ENCODE measurements around the gene ELAVL3.

ELAVL3 gene

DNA sequence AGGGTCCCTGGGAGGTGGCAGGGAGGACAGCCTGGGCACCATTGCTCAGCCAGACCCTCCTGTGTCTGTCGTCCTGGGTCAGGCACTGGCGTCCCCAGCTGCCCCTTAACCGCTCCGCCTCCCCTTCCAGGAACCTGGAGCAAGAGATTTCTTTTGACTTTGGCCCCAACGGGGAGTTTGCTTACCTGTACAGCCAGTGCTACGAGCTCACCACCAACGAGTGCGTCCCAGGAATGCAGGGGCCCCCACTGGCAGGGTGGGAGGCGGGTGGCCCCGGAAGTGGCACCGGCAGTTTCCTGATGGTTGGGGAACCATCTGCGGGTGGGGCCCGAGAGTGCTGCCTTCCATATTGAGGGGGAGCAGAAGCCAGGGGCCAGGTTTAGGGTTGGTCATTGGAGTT is 32.4 kb downstream of the ELAVL3 start:
- H3K27ac ChIP-seq (ENCODE audit: low read depth, low read length, severe bottlenecking): no peak overlapping the region
- H3K36me3 ChIP-seq (ENCODE audit: control insufficient read depth, insufficient read depth, low read length): peaks cover 68% of the 10 kb centered on the region
- H3K9me3 ChIP-seq (ENCODE audit: control insufficient read depth, low read length): no peaks in the 10 kb centered on the region
- H3K4me1 ChIP-seq (ENCODE audit: control insufficient read depth, insufficient read depth, low read length, poor library complexity, severe bottlenecking): no peaks in the 10 kb centered on the region
- H3K4me3 ChIP-seq (ENCODE audit: extremely low read depth, insufficient read depth, low read length, poor library complexity, severe bottlenecking): no peak overlapping the region
- WGBS, 2 experiments (ENCODE audit: insufficient coverage in 2 of 2): 87 to 95% methylated on average over 3 to 10 of the region's 13 CpGs

DNA sequence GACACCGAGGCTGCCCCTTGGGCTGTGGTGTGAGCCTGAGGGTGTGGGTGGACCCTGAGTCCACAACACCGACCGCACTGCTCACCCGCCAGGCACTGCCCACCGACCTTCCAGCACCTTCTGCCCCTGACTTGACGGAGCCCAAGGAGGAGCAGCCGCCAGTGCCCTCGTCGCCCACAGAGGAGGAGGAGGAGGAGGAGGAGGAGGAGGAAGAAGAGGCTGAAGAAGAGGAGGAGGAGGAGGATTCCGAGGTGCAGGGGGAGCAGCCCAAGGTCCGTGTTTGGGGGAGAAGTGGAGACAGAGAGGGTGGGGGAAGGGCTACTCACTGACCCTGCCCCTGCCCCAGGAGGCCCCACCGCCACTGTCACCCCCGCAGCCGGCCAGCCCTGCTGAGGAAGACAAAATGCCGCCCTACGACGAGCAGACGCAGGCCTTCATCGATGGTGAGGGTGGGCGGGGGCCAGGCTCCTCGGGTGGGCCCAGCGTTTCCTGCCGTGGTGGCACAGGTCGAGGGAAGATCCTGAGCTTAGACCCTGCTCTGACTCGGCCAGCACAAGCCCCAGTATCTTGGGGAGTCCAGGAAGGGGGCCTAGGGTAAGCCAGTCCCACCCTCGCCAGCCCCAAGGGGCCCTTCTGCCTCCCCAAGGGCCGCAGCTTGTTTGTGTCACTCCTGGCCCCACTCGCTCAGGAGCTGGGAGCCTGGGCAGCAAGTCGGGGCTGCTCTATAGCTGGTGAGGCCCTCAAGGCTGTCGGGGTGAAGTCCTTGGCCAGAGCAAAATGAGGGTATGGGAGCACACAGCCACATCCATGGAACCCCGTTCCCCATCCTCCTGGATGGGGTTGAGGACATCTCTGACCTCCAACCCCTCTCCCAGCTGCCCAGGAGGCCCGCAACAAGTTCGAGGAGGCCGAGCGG is 33.2 kb downstream of the ELAVL3 start:
- H3K4me1 ChIP-seq (ENCODE audit: control insufficient read depth, insufficient read depth, low read length, poor library complexity, severe bottlenecking): no peaks in the 10 kb centered on the region
- H3K9me3 ChIP-seq (ENCODE audit: control insufficient read depth, low read length): no peaks in the 10 kb centered on the region
- 96 to 97% methylated on average over 30 to 32 of the region's 35 CpGs for WGBS, 2 experiments (ENCODE audit: insufficient coverage in 2 of 2)
- no peak overlapping the region for H3K27ac ChIP-seq (ENCODE audit: low read depth, low read length, severe bottlenecking)
- H3K36me3 ChIP-seq (ENCODE audit: control insufficient read depth, insufficient read depth, low read length): peaks cover 76% of the 10 kb centered on the region
- H3K4me3 ChIP-seq (ENCODE audit: extremely low read depth, insufficient read depth, low read length, poor library complexity, severe bottlenecking): no peak overlapping the region

DNA sequence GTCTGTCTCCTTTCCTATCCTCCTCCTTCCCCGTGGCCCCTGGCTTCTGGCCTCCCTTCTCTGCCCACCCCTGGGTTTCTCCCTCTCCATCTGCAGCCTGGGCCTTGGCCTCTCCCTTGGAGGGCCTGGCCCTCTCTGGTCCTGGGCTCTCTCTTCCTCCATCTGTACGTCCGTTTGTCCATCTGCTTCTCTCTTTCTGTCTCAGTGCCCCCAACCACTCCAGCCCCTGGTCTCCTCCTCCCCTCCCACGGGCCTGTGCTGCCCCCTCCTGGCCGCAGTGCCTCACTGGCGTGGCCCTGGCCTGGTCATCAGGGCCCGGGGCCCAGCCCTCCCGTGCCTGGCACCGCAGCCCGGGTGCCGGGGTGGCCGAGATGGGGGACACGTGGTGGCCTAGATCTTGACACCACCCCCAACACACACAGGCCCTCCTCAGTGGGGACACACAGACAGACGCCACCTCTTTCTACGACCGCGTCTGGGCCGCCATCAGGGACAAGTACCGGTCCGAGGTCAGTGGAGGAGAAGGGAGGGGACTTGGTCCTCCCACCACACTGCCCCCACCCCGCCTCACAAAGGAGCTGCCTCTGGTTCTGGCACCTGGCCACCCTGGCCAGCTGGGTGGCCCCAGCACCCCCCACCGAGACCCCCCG is 34.1 kb downstream of the ELAVL3 start:
- Histone ChIP-seq H3K36me3 (ENCODE audit: control insufficient read depth, insufficient read depth, low read length) (peaks cover 84% of the 10 kb centered on the region), H3K4me1 (ENCODE audit: control insufficient read depth, insufficient read depth, low read length, poor library complexity, severe bottlenecking) (no peaks in the 10 kb centered on the region), H3K9me3 (ENCODE audit: control insufficient read depth, low read length) (no peaks in the 10 kb centered on the region), H3K27ac (ENCODE audit: low read depth, low read length, severe bottlenecking) (no peak overlapping the region), H3K4me3 (ENCODE audit: extremely low read depth, insufficient read depth, low read length, poor library complexity, severe bottlenecking) (no peak overlapping the region)
- WGBS, 2 experiments (ENCODE audit: insufficient coverage in 2 of 2): 70 to 72% methylated on average over 8 to 15 of the region's 23 CpGs

DNA sequence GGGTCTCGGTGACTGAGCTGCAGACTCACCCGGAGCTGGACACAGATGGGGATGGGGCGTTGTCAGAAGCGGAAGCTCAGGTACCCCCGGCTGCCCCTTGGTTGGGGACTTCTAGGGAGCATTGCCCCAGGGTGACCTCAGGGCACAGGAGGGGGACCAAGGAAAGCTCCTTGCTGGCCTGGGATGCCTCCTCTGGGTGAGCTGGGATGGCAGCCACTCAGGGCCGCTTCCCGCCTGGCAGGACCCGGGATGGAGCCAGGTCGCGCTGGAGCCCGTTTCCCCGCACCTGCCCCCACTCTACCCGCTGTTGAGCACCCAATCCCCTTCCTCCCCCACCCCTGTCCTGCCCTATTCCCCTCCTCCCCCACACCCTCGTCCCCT is 34.6 kb downstream of the ELAVL3 start:
- Histone ChIP-seq H3K9me3 (ENCODE audit: control insufficient read depth, low read length) (no peaks in the 10 kb centered on the region), H3K27ac (ENCODE audit: low read depth, low read length, severe bottlenecking) (no peak overlapping the region), H3K4me1 (ENCODE audit: control insufficient read depth, insufficient read depth, low read length, poor library complexity, severe bottlenecking) (no peaks in the 10 kb centered on the region), H3K4me3 (ENCODE audit: extremely low read depth, insufficient read depth, low read length, poor library complexity, severe bottlenecking) (no peak overlapping the region), H3K36me3 (ENCODE audit: control insufficient read depth, insufficient read depth, low read length) (peaks cover 90% of the 10 kb centered on the region)
- WGBS, 2 experiments (ENCODE audit: insufficient coverage in 2 of 2): 88 to 94% methylated on average over 9 to 14 of the region's 14 CpGs

DNA sequence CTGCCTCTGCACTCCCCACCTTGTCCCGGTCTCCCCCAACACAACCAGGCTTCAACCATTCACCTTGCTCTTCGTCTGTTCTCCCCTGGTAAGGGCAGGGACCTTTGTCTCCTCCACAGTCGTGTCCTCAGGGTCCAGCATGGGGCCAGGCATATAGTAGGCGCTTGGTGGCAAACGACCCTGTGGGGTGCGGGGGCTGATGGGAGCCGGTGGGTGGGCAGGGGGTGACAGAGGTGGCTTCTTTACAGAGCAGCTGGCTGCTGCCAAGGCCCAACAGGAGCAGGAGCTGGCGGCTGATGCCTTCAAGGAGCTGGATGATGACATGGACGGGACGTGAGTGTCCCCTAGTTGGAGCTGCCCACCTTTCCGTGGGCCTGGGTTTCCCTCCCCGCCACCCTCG is 35.7 kb downstream of the ELAVL3 start:
- WGBS, 2 experiments (ENCODE audit: insufficient coverage in 2 of 2): 97 to 98% methylated on average over 11 to 12 of the region's 13 CpGs
- no peak overlapping the region for H3K27ac ChIP-seq (ENCODE audit: low read depth, low read length, severe bottlenecking)
- H3K9me3 ChIP-seq (ENCODE audit: control insufficient read depth, low read length): no peaks in the 10 kb centered on the region
- H3K4me1 ChIP-seq (ENCODE audit: control insufficient read depth, insufficient read depth, low read length, poor library complexity, severe bottlenecking): no peaks in the 10 kb centered on the region
- no peak overlapping the region for H3K4me3 ChIP-seq (ENCODE audit: extremely low read depth, insufficient read depth, low read length, poor library complexity, severe bottlenecking)
- H3K36me3 ChIP-seq (ENCODE audit: control insufficient read depth, insufficient read depth, low read length): peaks cover 88% of the 10 kb centered on the region

DNA sequence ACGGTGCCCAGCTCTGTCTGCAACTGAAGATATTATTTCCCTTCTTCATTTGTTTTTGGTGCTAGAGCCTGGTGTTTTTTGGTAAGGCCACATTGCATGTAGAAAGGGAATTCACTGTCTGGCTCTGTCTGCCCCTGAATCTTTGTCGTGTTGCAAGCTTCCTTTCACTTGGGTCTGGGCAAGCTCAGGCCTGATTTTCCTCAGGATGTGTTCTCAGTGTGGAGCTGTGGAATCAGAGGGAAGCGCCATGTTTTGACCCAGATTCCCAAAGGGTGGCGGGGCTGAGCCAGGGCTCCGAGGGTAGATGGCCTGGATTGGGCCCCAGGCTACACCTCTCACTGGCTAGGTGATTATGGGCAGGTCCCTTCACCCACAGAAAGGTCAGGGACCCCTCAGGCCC is 36.8 kb downstream of the ELAVL3 start:
- Histone ChIP-seq H3K4me3 (ENCODE audit: extremely low read depth, insufficient read depth, low read length, poor library complexity, severe bottlenecking) (no peak overlapping the region), H3K36me3 (ENCODE audit: control insufficient read depth, insufficient read depth, low read length) (peaks cover 84% of the 10 kb centered on the region)

DNA sequence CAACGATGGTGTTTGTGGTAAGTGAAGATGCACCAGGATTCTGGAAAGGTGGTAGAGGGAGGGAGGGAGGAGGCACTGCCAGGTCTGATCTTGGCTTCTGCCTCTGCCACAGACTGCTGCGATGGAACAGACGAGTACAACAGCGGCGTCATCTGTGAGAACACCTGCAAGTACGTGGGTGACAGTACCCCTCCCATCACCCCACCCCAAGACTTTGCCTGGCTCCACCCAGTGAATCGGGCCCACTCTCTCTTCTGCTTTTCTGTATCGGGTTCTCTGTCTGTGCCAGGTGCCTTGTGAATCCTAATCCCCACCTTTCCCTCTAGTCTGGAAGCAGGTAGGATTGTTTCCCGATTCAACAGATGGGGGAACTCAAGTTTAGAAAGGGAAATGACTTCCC is 42.9 kb downstream of the ELAVL3 start:
- WGBS, 2 experiments (ENCODE audit: insufficient coverage in 2 of 2): 97 to 99% methylated on average over 6 to 8 of the region's 9 CpGs
- Histone ChIP-seq H3K36me3 (ENCODE audit: control insufficient read depth, insufficient read depth, low read length) (peaks cover 61% of the 10 kb centered on the region), H3K27ac (ENCODE audit: low read depth, low read length, severe bottlenecking) (no peak overlapping the region), H3K9me3 (ENCODE audit: control insufficient read depth, low read length) (no peaks in the 10 kb centered on the region), H3K4me1 (ENCODE audit: control insufficient read depth, insufficient read depth, low read length, poor library complexity, severe bottlenecking) (no peaks in the 10 kb centered on the region), H3K4me3 (ENCODE audit: extremely low read depth, insufficient read depth, low read length, poor library complexity, severe bottlenecking) (no peak overlapping the region)

More for the DNA sequence above, 36.8 kb downstream of the ELAVL3 start:
- no peaks in the 10 kb centered on the region for H3K4me1 ChIP-seq (ENCODE audit: control insufficient read depth, insufficient read depth, low read length, poor library complexity, severe bottlenecking)
- 93 to 97% methylated on average over 3 to 4 of the region's 5 CpGs for WGBS, 2 experiments (ENCODE audit: insufficient coverage in 2 of 2)
- no peak overlapping the region for H3K27ac ChIP-seq (ENCODE audit: low read depth, low read length, severe bottlenecking)
- H3K9me3 ChIP-seq (ENCODE audit: control insufficient read depth, low read length): no peaks in the 10 kb centered on the region

DNA sequence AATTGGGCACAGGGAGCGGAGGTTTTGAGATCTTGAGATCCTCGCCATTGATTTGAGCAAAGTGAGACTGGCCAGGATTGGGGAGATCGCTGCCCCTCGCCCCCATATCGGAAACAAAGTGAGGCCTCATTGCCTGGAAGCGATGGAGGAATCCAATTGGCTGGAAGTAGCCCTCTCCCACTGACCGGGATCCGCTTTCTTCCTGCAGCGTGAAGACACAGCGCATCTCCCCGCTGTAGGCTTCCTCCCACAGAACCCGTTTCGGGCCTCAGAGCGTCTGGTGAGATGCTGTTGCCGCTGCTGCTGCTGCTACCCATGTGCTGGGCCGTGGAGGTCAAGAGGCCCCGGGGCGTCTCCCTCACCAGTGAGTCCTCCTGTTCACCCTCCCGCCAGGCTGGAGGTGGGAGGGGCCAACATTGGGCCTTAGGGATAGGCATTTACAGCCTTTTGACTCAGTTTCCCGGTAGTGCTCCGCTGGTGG is 45.0 kb downstream of the ELAVL3 start:
- peak overlapping the region; percentile 92 for H3K4me3 ChIP-seq (ENCODE audit: extremely low read depth, insufficient read depth, low read length, poor library complexity, severe bottlenecking)
- H3K9me3 ChIP-seq (ENCODE audit: control insufficient read depth, low read length): no peaks in the 10 kb centered on the region
- peak overlapping the region; percentile 92 for H3K27ac ChIP-seq (ENCODE audit: low read depth, low read length, severe bottlenecking)
- H3K4me1 ChIP-seq (ENCODE audit: control insufficient read depth, insufficient read depth, low read length, poor library complexity, severe bottlenecking): no peaks in the 10 kb centered on the region
- peaks cover 40% of the 10 kb centered on the region for H3K36me3 ChIP-seq (ENCODE audit: control insufficient read depth, insufficient read depth, low read length)
- WGBS, 2 experiments (ENCODE audit: insufficient coverage in 2 of 2): 0 to 4% methylated on average over 15 to 18 of the region's 21 CpGs

DNA sequence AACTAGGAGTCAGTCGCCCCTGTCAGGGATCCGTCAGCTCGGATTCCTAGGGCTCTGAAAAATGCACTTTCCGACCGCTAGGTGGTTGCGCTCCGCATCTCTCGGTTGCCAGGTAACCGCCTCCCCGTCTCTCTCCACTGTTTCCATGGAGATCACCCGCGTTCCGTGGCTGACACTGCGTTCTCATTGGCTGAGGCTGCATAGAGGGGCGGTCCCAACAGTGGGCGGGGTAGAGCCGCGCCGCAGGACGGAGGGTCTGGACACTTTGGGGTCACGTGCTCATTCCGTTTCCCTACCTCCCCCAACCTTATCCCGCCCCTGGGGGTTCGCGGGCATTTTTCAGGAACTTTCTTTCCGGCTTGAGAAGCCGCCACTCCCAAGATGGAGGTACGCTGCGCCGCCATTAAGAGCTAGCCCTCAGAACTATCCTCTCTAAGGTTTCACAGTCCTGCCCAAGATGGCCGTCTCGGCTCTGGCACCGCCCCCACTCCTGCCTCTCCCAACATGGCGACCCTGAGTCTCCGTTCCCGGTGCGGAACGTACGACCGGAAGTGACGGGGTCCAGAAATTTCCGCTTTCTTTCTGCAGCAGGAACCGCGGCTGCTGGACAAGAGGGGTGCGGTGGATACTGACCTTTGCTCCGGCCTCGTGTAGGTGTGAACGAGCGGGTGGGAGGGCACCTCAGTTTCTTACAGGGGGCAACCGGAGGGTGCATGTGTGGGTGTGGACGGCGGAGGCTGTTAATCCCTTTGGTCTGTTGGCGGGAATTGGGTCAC is 45.6 kb downstream of the ELAVL3 start, which contains the start of the genes ODAD3 and PRKCSH:
ODAD3 (minus strand) TSS at position 65 of the 776 bp plus-strand sequence. CDS start 105 bp downstream, outside the sequence.
PRKCSH (plus strand) TSS at position 579 of the 776 bp plus-strand sequence. CDS start 483 bp downstream, outside the sequence.
- WGBS, 2 experiments (ENCODE audit: insufficient coverage in 2 of 2): 1% methylated on average over 42 to 53 of the region's 53 CpGs
- Histone ChIP-seq H3K36me3 (ENCODE audit: control insufficient read depth, insufficient read depth, low read length) (peaks cover 36% of the 10 kb centered on the region), H3K4me1 (ENCODE audit: control insufficient read depth, insufficient read depth, low read length, poor library complexity, severe bottlenecking) (no peaks in the 10 kb centered on the region), H3K9me3 (ENCODE audit: control insufficient read depth, low read length) (no peaks in the 10 kb centered on the region), H3K27ac (ENCODE audit: low read depth, low read length, severe bottlenecking) (peak within 1 kb of the TSS; percentile 92), H3K4me3 (ENCODE audit: extremely low read depth, insufficient read depth, low read length, poor library complexity, severe bottlenecking) (peak within 1 kb of the TSS; percentile 92)

DNA sequence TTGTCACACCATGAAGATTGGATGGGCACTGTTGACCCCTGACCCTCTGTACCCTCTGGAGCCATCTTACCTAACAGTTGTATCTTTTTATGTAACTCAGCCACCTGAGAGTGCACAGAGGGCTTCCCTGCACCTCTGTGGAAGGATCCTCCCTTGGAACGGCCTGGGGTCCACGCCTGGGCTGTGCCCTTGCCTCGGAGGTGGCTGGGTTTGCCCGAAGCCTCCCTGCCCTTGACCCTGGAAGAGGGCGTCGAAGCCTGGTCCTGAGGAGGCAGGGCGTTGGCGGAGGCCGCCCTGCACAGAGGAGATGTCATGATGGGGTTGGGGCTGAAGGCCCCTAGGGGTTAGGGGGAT is 46.2 kb downstream of the ELAVL3 start:
- peak overlapping the region; percentile 92 for H3K27ac ChIP-seq (ENCODE audit: low read depth, low read length, severe bottlenecking)
- H3K4me1 ChIP-seq (ENCODE audit: control insufficient read depth, insufficient read depth, low read length, poor library complexity, severe bottlenecking): no peaks in the 10 kb centered on the region
- WGBS, 2 experiments (ENCODE audit: insufficient coverage in 2 of 2): 23 to 28% methylated on average over 4 to 7 of the region's 9 CpGs
- H3K36me3 ChIP-seq (ENCODE audit: control insufficient read depth, insufficient read depth, low read length): peaks cover 30% of the 10 kb centered on the region
- H3K9me3 ChIP-seq (ENCODE audit: control insufficient read depth, low read length): no peaks in the 10 kb centered on the region
- peak overlapping the region; percentile 92 for H3K4me3 ChIP-seq (ENCODE audit: extremely low read depth, insufficient read depth, low read length, poor library complexity, severe bottlenecking)
